Adrenal gland (tissue), 5 donors: ENCODE measurements around the gene ZNHIT1.

Experiments
- POLR2A ChIP-seq, 2 donors: fragments of 450-650 bp; IDR thresholded peaks; one replicate each; pipeline ENCODE4 v1.6.1; 2017; ENCODE audit warnings: antibody characterized with exemption in 2 of 2, mild to moderate bottlenecking in 2 of 2, moderate library complexity in 1 of 2
- TF ChIP-seq, protein P1 (sequence below), 6 experiments: fragments of 450-650 bp in 4 of 6; fragments of 200-600 bp in 2 of 6; sonication (generic) in 1 of 6; IDR thresholded peaks; 1 replicate in 5 of 6; 2 replicates in 1 of 6; pipeline versions ENCODE4 v1.5.1 to v1.8.0; 2016 to 2021; ENCODE audit warnings: antibody characterized with exemption in 6 of 6, mild to moderate bottlenecking in 2 of 6, moderate library complexity in 1 of 6
- donor health status: DM: no; HTN: no; CAD: no.

- TF ChIP-seq, protein P1, sequence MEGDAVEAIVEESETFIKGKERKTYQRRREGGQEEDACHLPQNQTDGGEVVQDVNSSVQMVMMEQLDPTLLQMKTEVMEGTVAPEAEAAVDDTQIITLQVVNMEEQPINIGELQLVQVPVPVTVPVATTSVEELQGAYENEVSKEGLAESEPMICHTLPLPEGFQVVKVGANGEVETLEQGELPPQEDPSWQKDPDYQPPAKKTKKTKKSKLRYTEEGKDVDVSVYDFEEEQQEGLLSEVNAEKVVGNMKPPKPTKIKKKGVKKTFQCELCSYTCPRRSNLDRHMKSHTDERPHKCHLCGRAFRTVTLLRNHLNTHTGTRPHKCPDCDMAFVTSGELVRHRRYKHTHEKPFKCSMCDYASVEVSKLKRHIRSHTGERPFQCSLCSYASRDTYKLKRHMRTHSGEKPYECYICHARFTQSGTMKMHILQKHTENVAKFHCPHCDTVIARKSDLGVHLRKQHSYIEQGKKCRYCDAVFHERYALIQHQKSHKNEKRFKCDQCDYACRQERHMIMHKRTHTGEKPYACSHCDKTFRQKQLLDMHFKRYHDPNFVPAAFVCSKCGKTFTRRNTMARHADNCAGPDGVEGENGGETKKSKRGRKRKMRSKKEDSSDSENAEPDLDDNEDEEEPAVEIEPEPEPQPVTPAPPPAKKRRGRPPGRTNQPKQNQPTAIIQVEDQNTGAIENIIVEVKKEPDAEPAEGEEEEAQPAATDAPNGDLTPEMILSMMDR (IDR thresholded peaks at IDR 0.05) = no peak
- TF ChIP-seq POLR2A (IDR thresholded peaks at IDR 0.05) = no peak
Measured at GRCh38 chr7:101238226-101239182, 20.5 kb downstream of the ZNHIT1 start.
